Measurements from ENCODE around the gene AXDND1.

The AXDND1 gene

DNA sequence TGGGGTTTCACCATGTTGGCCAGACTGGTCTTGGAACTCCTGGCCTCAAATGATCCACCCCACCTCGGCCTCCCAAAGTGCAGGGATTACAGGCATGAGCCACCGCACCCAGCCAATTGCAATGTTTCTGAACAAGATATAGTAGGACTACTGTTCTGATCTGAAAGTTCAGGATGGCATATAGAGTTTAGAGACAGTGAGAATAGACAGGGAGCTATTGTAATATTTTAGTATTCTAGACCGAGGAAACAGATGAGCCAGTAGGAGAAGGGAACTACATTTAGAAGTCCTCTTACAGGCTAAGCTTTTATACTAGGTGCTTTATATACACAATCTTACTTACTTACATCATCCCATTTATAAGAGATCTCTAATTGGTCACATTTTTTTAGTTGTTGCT lies 39.0 kb upstream of the AXDND1 start:
- no peak overlapping the region for H3K4me3 ChIP-seq (ENCODE audit: low read depth, low read length)
- TF ChIP-seq, protein P1, sequence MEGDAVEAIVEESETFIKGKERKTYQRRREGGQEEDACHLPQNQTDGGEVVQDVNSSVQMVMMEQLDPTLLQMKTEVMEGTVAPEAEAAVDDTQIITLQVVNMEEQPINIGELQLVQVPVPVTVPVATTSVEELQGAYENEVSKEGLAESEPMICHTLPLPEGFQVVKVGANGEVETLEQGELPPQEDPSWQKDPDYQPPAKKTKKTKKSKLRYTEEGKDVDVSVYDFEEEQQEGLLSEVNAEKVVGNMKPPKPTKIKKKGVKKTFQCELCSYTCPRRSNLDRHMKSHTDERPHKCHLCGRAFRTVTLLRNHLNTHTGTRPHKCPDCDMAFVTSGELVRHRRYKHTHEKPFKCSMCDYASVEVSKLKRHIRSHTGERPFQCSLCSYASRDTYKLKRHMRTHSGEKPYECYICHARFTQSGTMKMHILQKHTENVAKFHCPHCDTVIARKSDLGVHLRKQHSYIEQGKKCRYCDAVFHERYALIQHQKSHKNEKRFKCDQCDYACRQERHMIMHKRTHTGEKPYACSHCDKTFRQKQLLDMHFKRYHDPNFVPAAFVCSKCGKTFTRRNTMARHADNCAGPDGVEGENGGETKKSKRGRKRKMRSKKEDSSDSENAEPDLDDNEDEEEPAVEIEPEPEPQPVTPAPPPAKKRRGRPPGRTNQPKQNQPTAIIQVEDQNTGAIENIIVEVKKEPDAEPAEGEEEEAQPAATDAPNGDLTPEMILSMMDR (IDR thresholded peaks at IDR 0.05; ENCODE audit: borderline replicate concordance, insufficient read depth, low read depth, low read length), result no peak

DNA sequence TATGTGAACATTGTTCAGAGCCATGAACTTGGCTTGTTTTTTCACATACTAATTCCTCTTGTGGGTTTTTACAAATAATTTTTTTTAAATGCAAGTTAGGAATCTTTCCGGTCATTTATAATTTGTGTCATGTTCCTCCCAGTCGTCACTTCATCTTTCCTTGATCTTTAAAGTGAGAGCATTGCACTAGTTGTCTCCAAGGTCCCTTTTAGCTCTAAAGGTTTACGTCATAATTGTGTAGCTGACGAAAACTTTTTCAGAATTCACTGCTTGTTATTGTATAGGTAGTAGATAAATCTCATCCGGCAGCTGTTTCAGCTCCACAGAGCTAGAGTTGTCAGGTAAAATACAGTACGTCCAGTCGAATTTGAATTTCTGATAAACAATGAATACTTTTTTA lies 38.6 kb upstream of the AXDND1 start:
- H3K4me3 ChIP-seq (ENCODE audit: low read depth, low read length), result no peak overlapping the region
- TF ChIP-seq, protein P1 (IDR thresholded peaks at IDR 0.05; ENCODE audit: borderline replicate concordance, insufficient read depth, low read depth, low read length), result no peak

DNA sequence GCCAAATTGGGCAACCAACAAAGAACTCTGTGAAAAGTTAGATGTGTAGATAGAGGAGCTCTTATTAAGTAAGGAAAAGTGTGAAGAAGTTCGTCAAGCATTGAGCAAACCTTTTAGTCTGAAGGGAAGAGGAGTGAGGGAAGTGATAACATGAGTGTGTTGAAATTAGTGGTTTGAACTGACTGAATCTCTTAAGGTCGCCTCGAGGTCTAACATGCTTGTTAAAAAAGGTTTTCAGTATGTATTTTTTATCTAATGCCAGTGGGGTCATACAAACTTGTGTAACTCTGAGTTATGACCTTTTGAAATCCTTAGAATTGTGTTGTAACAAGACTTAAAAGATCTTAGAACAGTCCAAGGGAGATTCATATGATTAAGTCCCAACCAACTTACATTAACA lies 38.1 kb upstream of the AXDND1 start:
- no peak overlapping the region for H3K4me3 ChIP-seq (ENCODE audit: low read depth, low read length)
- TF ChIP-seq, protein P1 (IDR thresholded peaks at IDR 0.05; ENCODE audit: borderline replicate concordance, insufficient read depth, low read depth, low read length), result no peak

DNA sequence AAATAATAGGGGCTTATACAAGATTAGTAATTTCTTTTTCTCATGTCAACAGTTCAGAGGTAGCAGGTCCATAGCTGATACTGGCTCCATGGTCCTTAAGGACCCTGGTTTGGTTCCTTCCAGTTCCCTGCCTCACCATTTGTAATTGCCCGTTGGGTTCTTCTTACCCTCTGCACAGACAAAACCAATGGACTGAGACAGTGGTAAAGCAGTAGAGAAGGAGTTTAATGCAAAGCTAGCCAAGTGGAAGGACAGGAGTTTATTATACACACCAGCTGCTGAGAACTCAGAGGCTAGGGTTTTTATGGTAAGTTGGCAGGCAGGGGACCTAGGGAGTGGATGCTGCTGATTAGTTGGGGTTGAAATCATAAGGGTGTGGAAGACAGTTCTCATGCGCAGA lies 35.9 kb upstream of the AXDND1 start:
- TF ChIP-seq, protein P1 (IDR thresholded peaks at IDR 0.05; ENCODE audit: borderline replicate concordance, insufficient read depth, low read depth, low read length), result no peak

GRCh38 chr1:179334440-179334839 lies 31.3 kb upstream of the AXDND1 start:
- H3K4me3 ChIP-seq (ENCODE audit: low read depth, low read length), result no peak overlapping the region
- TF ChIP-seq, protein P1 (IDR thresholded peaks at IDR 0.05; ENCODE audit: borderline replicate concordance, insufficient read depth, low read depth, low read length), result no peak

More for the DNA sequence above, 35.9 kb upstream of the AXDND1 start:
- no peak overlapping the region for H3K4me3 ChIP-seq (ENCODE audit: low read depth, low read length)

- TF ChIP-seq, protein P1 (IDR thresholded peaks at IDR 0.05; ENCODE audit: borderline replicate concordance, insufficient read depth, low read depth, low read length), result no peak
- no peak overlapping the region for H3K4me3 ChIP-seq (ENCODE audit: low read depth, low read length)
Observed at GRCh38 chr1:179337288-179337687, 28.5 kb upstream of the AXDND1 start.

GRCh38 chr1:179337942-179338560 lies 27.7 kb upstream of the AXDND1 start:
- TF ChIP-seq, protein P1 (IDR thresholded peaks at IDR 0.05; ENCODE audit: borderline replicate concordance, insufficient read depth, low read depth, low read length), result no peak
- no peak overlapping the region for H3K4me3 ChIP-seq (ENCODE audit: low read depth, low read length)
